Measurements from ENCODE around the gene DDX55. TPM values are rescaled to one million over a fixed set of nuclear protein-coding genes. Genes with fewer than 3 reads are reported as not detected.

DDX55 gene
- total RNA-seq, 6 experiments from 2014 or later, result 13.4 to 18.4 (median 14.3) TPM

DNA sequence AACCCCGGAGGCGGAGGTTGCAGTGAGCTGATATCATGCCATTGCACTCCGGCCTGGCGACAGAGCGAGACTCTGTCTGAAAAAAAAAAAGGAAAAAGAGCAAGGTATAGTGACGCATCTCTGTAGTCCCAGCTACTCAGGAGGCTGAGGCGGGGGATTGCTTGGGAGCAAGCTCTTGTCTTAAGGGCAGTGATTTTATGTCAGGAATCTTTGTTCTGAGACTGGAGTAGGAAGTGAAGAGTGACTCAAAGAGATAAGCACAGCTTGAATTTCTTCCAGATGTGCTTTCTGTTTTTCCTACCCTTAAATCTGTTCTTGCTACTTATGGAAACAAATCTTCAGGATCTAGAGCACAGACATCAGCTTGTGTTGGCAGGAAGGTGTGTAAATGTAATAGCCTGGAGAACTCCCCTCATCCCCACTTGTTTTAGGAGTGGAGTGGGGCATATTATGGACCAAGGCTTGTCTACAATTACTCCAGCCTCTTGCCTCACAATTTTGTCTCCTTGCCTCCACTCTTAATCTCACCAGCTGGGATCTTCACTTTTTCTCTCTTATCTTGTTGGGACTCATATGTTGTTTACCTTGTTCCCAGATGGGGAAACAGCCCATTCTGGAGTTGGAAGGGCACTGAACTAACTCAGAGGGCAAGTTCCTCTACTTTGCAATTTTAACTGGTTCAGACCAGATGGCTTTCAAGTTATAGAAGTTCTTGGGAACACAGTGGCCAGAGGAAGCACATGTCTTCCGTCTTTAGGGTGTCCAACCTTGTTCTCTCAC lies 10.0 kb upstream of the DDX55 start:
- H3K27me3 Mint-ChIP-seq (ENCODE audit: insufficient read depth), result peaks cover 3% of the 10 kb centered on the region; the same call in 1 of the 2 replicates
- H3K4me1 Mint-ChIP-seq (ENCODE audit: low read depth), result peaks cover 47% of the 10 kb centered on the region
- no peak for DNase-seq
- H3K27ac Mint-ChIP-seq, result peak overlapping the region; percentile 50
- H3K36me3 Mint-ChIP-seq (ENCODE audit: low read depth), result peaks cover 50% of the 10 kb centered on the region
- TF ChIP-seq, protein P1, sequence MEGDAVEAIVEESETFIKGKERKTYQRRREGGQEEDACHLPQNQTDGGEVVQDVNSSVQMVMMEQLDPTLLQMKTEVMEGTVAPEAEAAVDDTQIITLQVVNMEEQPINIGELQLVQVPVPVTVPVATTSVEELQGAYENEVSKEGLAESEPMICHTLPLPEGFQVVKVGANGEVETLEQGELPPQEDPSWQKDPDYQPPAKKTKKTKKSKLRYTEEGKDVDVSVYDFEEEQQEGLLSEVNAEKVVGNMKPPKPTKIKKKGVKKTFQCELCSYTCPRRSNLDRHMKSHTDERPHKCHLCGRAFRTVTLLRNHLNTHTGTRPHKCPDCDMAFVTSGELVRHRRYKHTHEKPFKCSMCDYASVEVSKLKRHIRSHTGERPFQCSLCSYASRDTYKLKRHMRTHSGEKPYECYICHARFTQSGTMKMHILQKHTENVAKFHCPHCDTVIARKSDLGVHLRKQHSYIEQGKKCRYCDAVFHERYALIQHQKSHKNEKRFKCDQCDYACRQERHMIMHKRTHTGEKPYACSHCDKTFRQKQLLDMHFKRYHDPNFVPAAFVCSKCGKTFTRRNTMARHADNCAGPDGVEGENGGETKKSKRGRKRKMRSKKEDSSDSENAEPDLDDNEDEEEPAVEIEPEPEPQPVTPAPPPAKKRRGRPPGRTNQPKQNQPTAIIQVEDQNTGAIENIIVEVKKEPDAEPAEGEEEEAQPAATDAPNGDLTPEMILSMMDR (IDR thresholded peaks at IDR 0.05), result no peak
- H3K4me3 Mint-ChIP-seq, result no peak overlapping the region
- H3K9me3 Mint-ChIP-seq, result no peaks in the 10 kb centered on the region

DNA sequence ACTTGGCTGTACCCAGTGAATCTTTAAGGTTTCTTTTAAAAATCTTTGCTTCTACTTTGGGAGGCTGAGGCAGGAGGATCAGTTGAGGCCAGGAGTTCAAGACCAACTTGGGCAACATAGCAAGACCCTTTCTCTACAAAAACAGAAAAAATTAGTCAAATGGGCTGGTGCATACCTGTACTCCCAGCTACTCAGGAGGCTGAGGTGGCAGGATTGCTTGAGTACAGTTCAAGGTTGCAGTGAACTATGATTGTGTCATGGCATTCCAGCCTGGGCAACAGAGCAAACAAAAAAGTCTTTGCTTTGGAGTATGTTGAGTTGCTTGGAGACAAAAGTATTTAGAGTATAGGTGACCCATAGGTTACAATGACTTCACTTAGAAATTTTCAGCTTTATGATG lies 6.2 kb upstream of the DDX55 start:
- TF ChIP-seq, protein P1 (IDR thresholded peaks at IDR 0.05), result no peak
- Mint-ChIP-seq H3K27me3 (ENCODE audit: insufficient read depth) (peaks cover 3% of the 10 kb centered on the region; the same call in 1 of the 2 replicates), H3K4me3 (no peak overlapping the region), H3K9me3 (no peaks in the 10 kb centered on the region), H3K4me1 (ENCODE audit: low read depth) (peaks cover 30% of the 10 kb centered on the region), H3K36me3 (ENCODE audit: low read depth) (peaks cover 47% of the 10 kb centered on the region), H3K27ac (peak overlapping the region; percentile 61)
- no peak for DNase-seq

DNA sequence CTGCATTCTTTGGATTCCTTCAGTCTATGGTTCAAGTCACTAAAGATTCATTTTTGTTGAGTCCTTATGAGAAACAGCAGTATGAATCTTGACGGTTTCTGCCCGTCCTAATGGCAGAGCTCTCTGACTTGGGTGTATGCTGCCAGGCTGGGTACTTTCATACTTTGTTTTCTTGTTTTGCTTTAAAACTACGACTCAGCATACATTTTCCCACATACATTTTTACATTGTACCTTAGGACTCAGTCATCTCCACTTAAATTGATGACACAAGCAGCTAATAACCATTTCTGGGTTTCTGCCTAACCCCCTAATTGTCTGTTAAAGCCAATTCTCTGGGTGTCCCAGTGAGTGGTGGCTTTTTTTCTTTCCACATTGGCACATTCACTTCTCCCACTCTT lies 4.8 kb upstream of the DDX55 start:
- DNase-seq, result no peak
- Mint-ChIP-seq H3K4me1 (ENCODE audit: low read depth) (peaks cover 21% of the 10 kb centered on the region), H3K9me3 (no peaks in the 10 kb centered on the region), H3K27me3 (ENCODE audit: insufficient read depth) (peaks cover 4% of the 10 kb centered on the region), H3K27ac (peak overlapping the region; percentile 26; the same call in 1 of the 2 replicates), H3K36me3 (ENCODE audit: low read depth) (peaks cover 36% of the 10 kb centered on the region), H3K4me3 (no peak overlapping the region)
- TF ChIP-seq, protein P1 (IDR thresholded peaks at IDR 0.05), result no peak

- no peak overlapping the region for H3K4me3 Mint-ChIP-seq
- H3K27ac Mint-ChIP-seq, result no peak overlapping the region
- no peak for DNase-seq
- peaks cover 4% of the 10 kb centered on the region for H3K27me3 Mint-ChIP-seq (ENCODE audit: insufficient read depth)
- H3K36me3 Mint-ChIP-seq (ENCODE audit: low read depth), result peaks cover 37% of the 10 kb centered on the region
- H3K9me3 Mint-ChIP-seq, result no peaks in the 10 kb centered on the region
- peaks cover 27% of the 10 kb centered on the region for H3K4me1 Mint-ChIP-seq (ENCODE audit: low read depth)
- TF ChIP-seq, protein P1 (IDR thresholded peaks at IDR 0.05), result no peak
These were observed 3.4 kb upstream of the DDX55 start for GRCh38 chr12:123598522-123598921.

- H3K27ac Mint-ChIP-seq, result peak overlapping the region; percentile 21
- H3K36me3 Mint-ChIP-seq (ENCODE audit: low read depth), result peaks cover 37% of the 10 kb centered on the region
- no peaks in the 10 kb centered on the region for H3K9me3 Mint-ChIP-seq
- no peak for DNase-seq
- TF ChIP-seq, protein P1 (IDR thresholded peaks at IDR 0.05), result no peak
- peaks cover 2% of the 10 kb centered on the region for H3K27me3 Mint-ChIP-seq (ENCODE audit: insufficient read depth)
- peaks cover 27% of the 10 kb centered on the region for H3K4me1 Mint-ChIP-seq (ENCODE audit: low read depth)
- 0 out of 2 replicates have a peak overlapping the region, but pooled peaks have one; percentile 3 for H3K4me3 Mint-ChIP-seq
These were observed 2.6 kb upstream of the DDX55 start for GRCh38 chr12:123599310-123599709.

Measured in HFFc6 (cell line).